Fibroblast of the aortic adventitia (primary cell): ENCODE data around the gene FMNL2. TPM values are rescaled to one million over a fixed set of nuclear protein-coding genes. Genes with fewer than 3 reads are reported as not detected.

Experiments
- DNase-seq: peaks from one replicate; pipeline ENCODE4 v3.0.0-alpha.2; 2010; ENCODE audit warnings: low read depth
- H3K4me3 ChIP-seq: 2 replicates; pipeline ENCODE4 v1.5.1; 2011; ENCODE audit warnings: low read depth, mild to moderate bottlenecking, control low read depth, low read length, moderate library complexity
- CTCF ChIP-seq: IDR thresholded peaks from 2 replicates; pipeline ENCODE4 v1.5.1; 2011; ENCODE audit warnings: mild to moderate bottlenecking, low read length, control low read depth, inconsistent platforms; ENCODE audit not compliant: insufficient read depth
- total RNA-seq: library from RNA; depleted of rRNA; stranded (reverse); fragments of >200 nt; gene quantifications from 2 replicates; pipeline ENCODE4 v1.2.3, GENCODE V29; 2012; ENCODE audit warnings: low replicate concordance

The FMNL2 gene
- total RNA-seq, 1 donor: 23.6 TPM

DNA sequence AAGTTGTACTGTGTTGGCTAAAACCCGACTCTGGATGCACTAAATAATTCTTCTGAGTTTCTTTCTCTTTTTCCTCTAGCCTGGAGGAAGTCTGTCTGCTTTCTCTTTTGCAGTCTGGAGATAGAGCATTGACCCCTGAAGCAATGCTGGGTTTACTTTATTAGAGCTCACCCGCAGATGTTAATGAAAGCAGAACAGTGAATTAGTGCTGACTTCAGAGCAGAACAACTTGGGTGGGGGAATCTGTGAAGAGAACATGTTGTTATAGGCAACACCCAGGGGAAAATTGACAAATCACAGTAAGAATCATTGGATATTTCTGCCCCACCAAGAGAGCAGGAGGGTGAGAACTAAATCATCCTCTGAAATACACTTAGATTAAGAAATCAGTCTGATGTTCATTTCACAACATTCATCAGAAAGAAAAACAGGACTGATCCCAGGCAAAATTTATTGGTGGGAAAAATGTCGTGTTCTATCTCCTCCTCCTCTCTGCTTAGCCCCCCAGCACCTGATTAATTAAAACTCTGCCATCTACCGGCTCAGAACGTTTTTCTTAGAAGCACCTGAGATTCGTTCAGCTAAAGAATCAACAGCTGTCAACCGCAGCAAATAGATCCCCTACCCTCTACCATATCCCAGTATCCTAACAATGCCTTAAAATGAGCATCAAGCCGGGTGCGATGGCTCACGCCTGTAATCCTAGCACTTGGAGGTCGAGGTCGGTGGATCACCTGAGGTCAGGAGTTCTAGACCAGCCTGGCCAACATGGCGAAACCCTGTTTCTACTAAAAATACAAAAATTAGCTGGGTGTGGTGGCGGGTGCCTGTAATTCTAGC is 165.1 kb downstream of the FMNL2 start:
- peak; percentile 18 for TF ChIP-seq CTCF
- DNase-seq: peak; percentile 65
- peak overlapping the region; percentile 11 for H3K4me3 ChIP-seq

DNA sequence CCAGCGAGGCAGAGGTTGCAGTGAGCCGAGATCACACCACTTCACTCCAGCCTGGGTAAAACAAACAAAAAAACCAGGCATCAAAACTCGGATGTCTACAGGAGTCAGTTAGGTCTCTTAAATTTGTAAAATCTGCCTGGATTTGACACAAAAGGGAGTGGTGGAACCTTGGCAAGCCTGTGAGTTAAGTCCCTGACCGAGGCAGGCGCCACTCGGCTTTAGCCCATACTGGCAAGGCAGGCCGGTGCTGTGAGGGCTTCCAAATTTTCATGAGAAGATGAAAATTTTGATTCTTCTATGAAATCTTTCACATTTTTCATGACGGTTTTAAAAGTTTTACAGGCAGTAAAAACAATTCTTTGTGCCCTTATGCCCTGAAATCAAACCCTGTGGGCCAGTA is 165.8 kb downstream of the FMNL2 start:
- TF ChIP-seq CTCF: no peak
- no peak for DNase-seq
- no peak overlapping the region for H3K4me3 ChIP-seq

DNA sequence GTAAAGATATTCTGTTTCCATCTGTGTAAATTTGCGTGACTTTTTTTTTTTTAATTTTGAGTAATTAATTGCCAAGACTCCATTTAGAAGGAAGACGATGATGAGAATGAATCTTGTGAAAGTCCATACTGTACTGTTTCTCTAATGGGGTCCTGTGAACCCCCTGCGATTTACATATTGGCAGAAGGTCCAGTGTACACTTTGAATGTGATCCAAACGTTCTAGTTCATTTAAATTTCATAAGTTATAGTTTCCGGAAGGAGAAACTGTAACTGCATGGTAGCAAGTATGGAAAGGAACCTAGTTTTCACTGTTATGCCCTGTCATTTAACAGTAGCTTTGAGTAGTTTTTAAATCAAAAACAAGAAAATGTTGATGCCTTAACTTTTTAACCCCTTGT is 166.7 kb downstream of the FMNL2 start:
- no peak overlapping the region for H3K4me3 ChIP-seq
- no peak for TF ChIP-seq CTCF
- DNase-seq: no peak

DNA sequence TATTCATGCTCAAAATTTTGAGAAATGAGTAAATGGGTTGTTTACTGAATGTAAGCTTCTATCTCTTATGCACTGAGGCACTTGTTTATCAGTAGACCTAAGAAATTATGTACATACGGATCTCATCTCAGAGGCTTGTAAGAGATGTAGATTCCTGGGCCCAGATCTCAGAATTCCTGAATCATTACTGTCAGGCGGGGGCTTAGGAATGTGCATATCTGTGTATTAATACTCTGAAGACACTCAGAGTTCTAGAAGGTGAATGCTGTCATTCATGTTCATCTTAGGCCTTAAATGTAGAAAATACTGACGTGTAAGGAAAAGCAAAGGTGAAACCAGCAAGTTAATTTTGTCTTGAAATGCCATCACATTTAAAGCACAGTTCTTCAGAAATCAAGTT is 169.6 kb downstream of the FMNL2 start:
- no peak overlapping the region for H3K4me3 ChIP-seq
- no peak for TF ChIP-seq CTCF
- peak; percentile 48 for DNase-seq

DNA sequence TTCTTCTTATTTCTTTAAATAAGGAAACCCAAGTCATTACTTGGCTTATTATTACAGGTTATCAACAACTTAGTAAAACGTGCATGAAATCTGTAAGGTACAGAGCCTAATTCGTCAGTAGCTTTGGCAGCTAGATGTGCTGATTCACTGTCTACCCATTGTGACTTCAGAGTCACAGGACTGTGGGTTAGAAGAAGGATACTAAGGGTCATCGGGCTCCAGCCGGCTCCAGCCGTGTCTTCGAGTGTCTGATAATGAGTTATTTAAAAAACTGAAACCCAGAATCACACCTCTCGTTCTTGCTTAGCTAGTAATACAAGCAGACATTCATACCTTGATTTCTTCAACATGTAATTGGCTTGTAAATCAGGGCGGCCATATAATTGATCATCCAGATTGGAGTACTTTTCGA is 170.5 kb downstream of the FMNL2 start:
- TF ChIP-seq CTCF: no peak
- peak; percentile 65 for DNase-seq
- peak overlapping the region; percentile 40 for H3K4me3 ChIP-seq

- H3K4me3 ChIP-seq: no peak overlapping the region
- peak; percentile 56 for DNase-seq
- no peak for TF ChIP-seq CTCF
Measured at GRCh38 chr2:152506843-152507242, 171.9 kb downstream of the FMNL2 start.

- no peak for DNase-seq
- TF ChIP-seq CTCF: no peak
- no peak overlapping the region for H3K4me3 ChIP-seq
Measured at GRCh38 chr2:152507907-152508306, 172.9 kb downstream of the FMNL2 start.
